NK-92 treated with Interleukin-12 subunit alpha and Interleukin-12 subunit beta, amount 100 ng/mL, for 24 hours (cell line): ENCODE data around the gene STARD10.
"Not testable (repeated sequence)": the region's sequence is repeated elsewhere in the genome, so short reads cannot be mapped to it uniquely, and the experiment has no call there.

Experiments used
- DNase-seq: peaks from one replicate; lab custom pipeline; 2025; lab: John Stamatoyannopoulos, UW

The STARD10 gene

GRCh38 chr11:72793425-72794367 is at the start of gene STARD10:
STARD10 (minus strand) TSS chr11:72794047; CDS start chr11:72781181, 12,866 bp downstream.
- peak; percentile 94 for DNase-seq

GRCh38 chr11:72842653-72843330 is 48.9 kb upstream of the STARD10 start:
- DNase-seq: no peak

GRCh38 chr11:72842126-72842525 is 48.3 kb upstream of the STARD10 start:
- DNase-seq: no peak

DNA sequence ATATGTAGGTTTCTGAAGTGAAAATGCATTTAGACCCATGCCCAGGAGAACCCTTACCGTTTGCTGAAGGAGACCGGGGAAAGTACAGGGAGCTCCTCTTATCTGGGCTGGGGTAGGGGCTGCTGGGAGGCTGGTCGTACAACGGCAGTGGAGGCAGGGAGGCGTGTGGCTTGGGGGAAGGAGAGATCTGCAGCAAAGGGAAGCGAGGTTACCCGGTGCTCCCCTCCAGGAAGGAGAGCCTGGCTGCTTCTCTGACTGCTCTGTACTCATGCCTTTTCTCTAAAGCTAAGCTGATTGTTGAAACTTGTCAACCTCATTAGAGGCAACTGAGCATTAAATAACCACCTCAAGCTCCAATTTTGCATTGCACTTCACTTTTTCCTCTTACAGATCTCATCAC is 47.5 kb upstream of the STARD10 start:
- DNase-seq: no peak

DNA sequence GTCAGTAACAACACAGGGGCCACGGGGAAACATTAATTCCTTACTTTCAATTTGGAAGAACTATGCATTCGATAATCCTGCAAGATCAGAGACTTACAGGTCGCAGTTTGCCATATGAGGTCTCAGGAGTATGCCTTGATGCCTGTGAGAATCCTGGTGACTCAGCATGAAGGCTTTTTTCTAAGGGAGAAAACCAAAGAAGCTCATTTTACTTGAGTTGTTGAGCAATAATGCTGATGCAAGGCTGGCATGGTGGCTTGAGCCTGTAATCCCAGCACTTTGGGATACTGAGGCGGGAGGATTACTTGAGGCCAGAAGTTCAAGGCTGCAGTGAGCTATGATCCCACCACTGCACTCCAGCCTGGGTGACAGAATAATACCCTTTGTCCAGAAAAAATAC is 46.9 kb upstream of the STARD10 start:
- no peak for DNase-seq

DNA sequence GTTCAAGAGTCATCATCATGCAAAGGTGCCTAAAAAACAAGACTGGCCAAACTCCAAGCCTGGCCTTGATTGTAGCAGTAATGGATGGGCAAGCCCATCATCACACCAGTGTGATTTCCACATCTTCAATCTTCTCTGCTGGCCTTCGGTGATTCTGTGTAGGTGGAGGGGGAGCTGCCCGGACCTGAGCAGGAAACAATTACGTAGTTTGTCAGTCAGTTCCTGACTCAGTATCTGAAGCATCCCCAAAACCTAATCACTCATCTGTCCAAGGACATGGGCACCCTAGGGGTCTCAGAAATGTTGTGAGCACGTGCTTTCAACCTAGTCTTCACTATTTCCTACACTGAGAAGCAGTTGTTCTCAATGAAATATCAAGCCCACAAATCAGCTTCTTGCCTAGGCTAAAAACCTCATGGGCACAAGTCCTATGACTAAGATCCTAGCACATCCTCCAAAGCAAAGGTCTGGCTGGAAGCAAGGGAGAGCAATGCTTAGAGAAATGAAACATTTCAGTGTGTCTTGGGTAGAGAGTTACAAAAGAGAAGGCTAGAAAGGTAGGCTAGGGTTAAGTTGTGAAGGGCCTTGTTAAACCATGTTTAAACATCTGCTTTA is 45.0 kb upstream of the STARD10 start:
- no peak for DNase-seq

DNA sequence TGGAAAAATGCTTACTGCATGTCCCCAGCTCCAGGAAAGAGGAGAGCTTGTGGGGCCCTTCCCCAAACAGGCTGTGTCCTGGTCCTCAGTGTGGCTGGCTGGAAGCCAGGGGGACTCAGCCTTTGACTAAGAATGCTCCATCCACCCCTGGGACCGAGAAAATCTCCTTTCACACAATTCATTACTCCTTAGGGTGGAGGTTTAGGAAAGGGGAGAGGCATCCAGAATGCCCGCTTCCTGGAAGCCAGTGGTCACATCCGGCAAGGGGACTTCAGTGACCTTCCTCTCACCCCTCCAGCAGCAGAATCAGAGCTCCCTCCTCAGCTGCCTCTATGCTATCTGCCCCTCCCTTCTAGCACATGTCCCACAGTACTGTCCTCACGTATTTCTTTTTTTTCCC is 42.3 kb upstream of the STARD10 start:
- DNase-seq: no peak

DNA sequence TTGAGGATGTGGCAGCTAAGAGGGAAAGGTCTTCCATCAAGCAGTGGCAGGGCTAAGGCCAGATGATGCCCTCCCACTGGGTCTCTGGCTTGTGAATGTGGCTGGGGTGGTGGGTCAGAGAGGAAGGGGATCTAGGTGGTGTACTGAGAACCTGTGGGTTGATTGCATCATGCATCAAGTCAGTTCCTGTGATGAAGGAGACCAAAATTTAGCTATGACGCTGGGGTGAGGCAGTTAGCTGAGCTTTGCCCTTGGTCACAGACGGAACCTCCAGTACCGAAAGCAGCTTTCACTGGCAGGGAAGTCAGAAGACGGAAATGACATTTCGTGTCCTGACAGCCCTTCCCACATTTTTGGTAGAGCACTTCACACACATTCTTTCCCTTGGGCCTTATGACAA is 41.1 kb upstream of the STARD10 start:
- no peak for DNase-seq

GRCh38 chr11:72833811-72834493 is 40.1 kb upstream of the STARD10 start:
- no peak for DNase-seq

- DNase-seq: no peak
Measured at GRCh38 chr11:72833083-72833733, 39.4 kb upstream of the STARD10 start.

- DNase-seq: no peak
Measured at GRCh38 chr11:72832301-72833082, 38.6 kb upstream of the STARD10 start.

- no peak for DNase-seq
Measured at GRCh38 chr11:72831521-72832300, 37.9 kb upstream of the STARD10 start.

GRCh38 chr11:72829884-72830533 is 36.2 kb upstream of the STARD10 start:
- DNase-seq: no peak

DNA sequence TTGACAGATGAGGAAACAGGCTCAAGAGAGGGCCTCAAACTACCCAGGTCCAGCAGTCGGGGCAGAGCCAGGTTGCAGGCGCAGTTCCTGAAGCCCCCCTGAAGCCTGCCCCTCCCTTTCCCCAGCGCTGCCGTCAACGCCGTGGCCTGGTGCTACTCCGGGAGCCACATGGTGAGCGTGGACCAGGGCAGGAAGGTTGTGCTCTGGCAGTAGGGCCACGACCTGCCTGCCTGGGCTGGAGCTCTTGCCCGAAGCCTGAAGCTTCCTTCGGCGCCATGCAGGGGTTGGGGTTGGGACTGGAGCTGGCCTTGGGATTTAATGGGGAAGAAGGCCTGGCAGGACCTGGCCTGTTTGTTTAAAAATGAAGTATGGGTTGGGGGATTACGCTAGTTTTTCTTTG is 35.3 kb upstream of the STARD10 start:
- DNase-seq: no peak

GRCh38 chr11:72828692-72829101 is 34.9 kb upstream of the STARD10 start:
- no peak for DNase-seq

DNA sequence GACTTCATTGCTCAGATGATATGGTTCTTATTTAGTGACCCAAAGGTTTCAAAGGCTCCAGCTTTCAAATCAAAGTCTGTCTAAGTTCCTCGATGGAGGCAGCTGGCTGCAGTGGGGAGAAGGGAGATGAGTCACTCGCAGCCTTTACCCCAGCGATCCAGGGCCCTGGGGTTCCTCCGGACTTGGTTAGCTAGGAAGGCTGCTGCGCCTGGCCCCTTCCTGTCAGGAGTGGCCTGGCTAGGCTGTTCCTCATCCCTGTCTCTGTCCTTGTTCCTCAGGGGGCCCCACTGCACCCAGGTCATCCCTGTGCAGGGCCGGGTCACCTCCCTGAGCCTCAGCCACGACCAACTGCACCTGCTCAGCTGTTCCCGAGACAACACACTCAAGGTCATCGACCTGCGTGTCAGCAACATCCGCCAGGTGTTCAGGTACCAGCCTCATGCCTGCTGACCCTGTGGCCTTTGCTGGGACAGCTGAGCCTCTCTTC is 34.3 kb upstream of the STARD10 start:
- DNase-seq: no peak

- not testable (repeated sequence) for DNase-seq
Measured at GRCh38 chr11:72827656-72828055, 33.8 kb upstream of the STARD10 start.

DNA sequence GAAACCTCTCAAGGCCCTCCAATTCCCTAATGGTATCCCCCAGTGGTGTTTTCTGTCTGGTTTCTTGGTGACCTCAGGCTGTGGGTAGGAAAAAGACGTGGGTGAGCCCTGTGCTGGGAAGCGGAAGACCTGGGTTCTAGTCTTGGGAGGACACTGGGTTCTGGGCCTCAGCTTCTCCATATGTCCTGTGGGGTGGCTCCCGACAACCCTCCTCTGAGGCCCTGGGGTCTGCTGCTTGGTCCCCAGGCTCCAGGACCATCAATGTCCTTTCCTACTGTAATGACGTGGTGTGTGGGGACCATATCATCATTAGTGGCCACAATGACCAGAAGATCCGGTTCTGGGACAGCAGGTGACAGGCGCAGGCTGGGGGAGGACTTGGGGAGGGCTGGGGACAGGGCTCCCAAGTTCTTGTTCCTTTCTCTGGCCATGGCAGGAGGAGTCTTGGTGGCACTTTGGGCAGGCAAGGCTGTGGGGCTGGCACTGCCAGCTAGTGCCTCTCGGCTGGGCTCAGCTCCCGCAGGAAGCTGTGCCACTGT is 33.2 kb upstream of the STARD10 start:
- no peak for DNase-seq
